Dendritic cell treated with granulocyte-macrophage colony-stimulating factor and Interleukin-4, amounts not matched to agents 40 ng/mL and 50 ng/mL, for 4 days (primary cell): Measurements from ENCODE around the gene MOB2.
"Not testable (repeated sequence)": the region's sequence is repeated elsewhere in the genome, so short reads cannot be mapped to it uniquely, and the experiment has no call there.

Experiments
- H3K27ac Mint-ChIP-seq: one replicate; pipeline ENCODE4 v1.8.0; 2022; ENCODE audit warnings: mild to moderate bottlenecking, mixed read lengths
- H3K27me3 Mint-ChIP-seq: one replicate; pipeline ENCODE4 v1.8.0; 2022; ENCODE audit warnings: mild to moderate bottlenecking, mixed read lengths
- H3K36me3 Mint-ChIP-seq: one replicate; pipeline ENCODE4 v1.8.0; 2022; ENCODE audit warnings: low read depth, mixed read lengths
- H3K4me1 Mint-ChIP-seq: one replicate; pipeline ENCODE4 v1.8.0; 2022; ENCODE audit warnings: low read depth, mixed read lengths
- H3K4me3 Mint-ChIP-seq: one replicate; pipeline ENCODE4 v1.8.0; 2022; ENCODE audit warnings: mild to moderate bottlenecking, moderate library complexity, mixed read lengths
- H3K9me3 Mint-ChIP-seq: one replicate; pipeline ENCODE4 v1.8.0; 2022; ENCODE audit warnings: mixed read lengths
- intact Hi-C: fragments of 100-400 bp; cut with micrococcal nuclease; formaldehyde crosslinking; loops from one replicate; pipeline ENCODE4 v1.15.0; 2022

MOB2 gene

GRCh38 chr11:1440066-1440465 is 46.5 kb downstream of the MOB2 start:
- H3K36me3 Mint-ChIP-seq = no peaks in the 10 kb centered on the region
- no peaks in the 10 kb centered on the region for H3K9me3 Mint-ChIP-seq
- intact Hi-C loops = no loop called here
- no peaks in the 10 kb centered on the region for H3K27me3 Mint-ChIP-seq
- H3K4me1 Mint-ChIP-seq = no peaks in the 10 kb centered on the region
- H3K4me3 Mint-ChIP-seq = no peak overlapping the region
- no peak overlapping the region for H3K27ac Mint-ChIP-seq

- Mint-ChIP-seq H3K36me3 (no peaks in the 10 kb centered on the region), H3K4me3 (no peak overlapping the region), H3K27me3 (peaks cover 1% of the 10 kb centered on the region), H3K9me3 (no peaks in the 10 kb centered on the region), H3K4me1 (no peaks in the 10 kb centered on the region), H3K27ac (no peak overlapping the region)
- intact Hi-C loops = no loop called here
Measured at GRCh38 chr11:1439341-1439740, 47.2 kb downstream of the MOB2 start.

- intact Hi-C loops = no loop called here
- Mint-ChIP-seq H3K27ac (no peak overlapping the region), H3K9me3 (no peaks in the 10 kb centered on the region), H3K27me3 (peaks cover 1% of the 10 kb centered on the region), H3K4me1 (no peaks in the 10 kb centered on the region), H3K36me3 (no peaks in the 10 kb centered on the region), H3K4me3 (no peak overlapping the region)
Measured at GRCh38 chr11:1438967-1439330, 47.6 kb downstream of the MOB2 start.

GRCh38 chr11:1438261-1438966 is 48.2 kb downstream of the MOB2 start:
- intact Hi-C loops = no loop called here
- Mint-ChIP-seq H3K36me3 (no peaks in the 10 kb centered on the region), H3K4me1 (no peaks in the 10 kb centered on the region), H3K9me3 (no peaks in the 10 kb centered on the region), H3K27ac (no peak overlapping the region), H3K27me3 (peaks cover 1% of the 10 kb centered on the region), H3K4me3 (no peak overlapping the region)

- Mint-ChIP-seq H3K36me3 (no peaks in the 10 kb centered on the region), H3K27ac (no peak overlapping the region), H3K9me3 (no peaks in the 10 kb centered on the region), H3K4me3 (no peak overlapping the region), H3K27me3 (peaks cover 1% of the 10 kb centered on the region), H3K4me1 (no peaks in the 10 kb centered on the region)
- intact Hi-C loops = no loop called here
Measured at GRCh38 chr11:1437500-1437899, 49.1 kb downstream of the MOB2 start.

GRCh38 chr11:1436468-1437039 is 50.0 kb downstream of the MOB2 start:
- H3K4me1 Mint-ChIP-seq = no peaks in the 10 kb centered on the region
- intact Hi-C loops = no loop called here
- no peak overlapping the region for H3K4me3 Mint-ChIP-seq

GRCh38 chr11:1435820-1436467 is 50.6 kb downstream of the MOB2 start:
- Mint-ChIP-seq H3K4me3 (no peak overlapping the region), H3K36me3 (no peaks in the 10 kb centered on the region), H3K4me1 (no peaks in the 10 kb centered on the region), H3K27me3 (peaks cover 1% of the 10 kb centered on the region), H3K27ac (no peak overlapping the region), H3K9me3 (no peaks in the 10 kb centered on the region)
- intact Hi-C loops = no loop called here

More at GRCh38 chr11:1436468-1437039, 50.0 kb downstream of the MOB2 start:
- no peak overlapping the region for H3K27ac Mint-ChIP-seq
- peaks cover 1% of the 10 kb centered on the region for H3K27me3 Mint-ChIP-seq
- H3K36me3 Mint-ChIP-seq = no peaks in the 10 kb centered on the region
- no peaks in the 10 kb centered on the region for H3K9me3 Mint-ChIP-seq

- H3K9me3 Mint-ChIP-seq, H3K36me3 Mint-ChIP-seq, intact Hi-C loops, H3K27ac Mint-ChIP-seq, H3K4me1 Mint-ChIP-seq, H3K27me3 Mint-ChIP-seq, H3K4me3 Mint-ChIP-seq: not testable (repeated sequence)
Measured at GRCh38 chr11:1435479-1435819, 51.1 kb downstream of the MOB2 start.

- no peak overlapping the region for H3K27ac Mint-ChIP-seq
- H3K27me3 Mint-ChIP-seq = peaks cover 1% of the 10 kb centered on the region
- peaks cover 2% of the 10 kb centered on the region for H3K9me3 Mint-ChIP-seq
- intact Hi-C loops = no loop called here
- H3K4me3 Mint-ChIP-seq = no peak overlapping the region
- no peaks in the 10 kb centered on the region for H3K36me3 Mint-ChIP-seq
- H3K4me1 Mint-ChIP-seq = no peaks in the 10 kb centered on the region
Measured at GRCh38 chr11:1433977-1434640, 52.5 kb downstream of the MOB2 start.

- Mint-ChIP-seq H3K4me3 (no peak overlapping the region), H3K4me1 (no peaks in the 10 kb centered on the region), H3K9me3 (peaks cover 7% of the 10 kb centered on the region), H3K27ac (no peak overlapping the region), H3K36me3 (no peaks in the 10 kb centered on the region), H3K27me3 (peaks cover 1% of the 10 kb centered on the region)
- intact Hi-C loops = no loop called here
Measured at GRCh38 chr11:1433568-1433967, 53.0 kb downstream of the MOB2 start.

GRCh38 chr11:1428762-1429316 is 57.7 kb downstream of the MOB2 start:
- no peaks in the 10 kb centered on the region for H3K4me1 Mint-ChIP-seq
- H3K36me3 Mint-ChIP-seq = no peaks in the 10 kb centered on the region

GRCh38 chr11:1425439-1425838 is 61.1 kb downstream of the MOB2 start:
- no peaks in the 10 kb centered on the region for H3K36me3 Mint-ChIP-seq
- intact Hi-C loops = no loop called here
- H3K4me3 Mint-ChIP-seq = no peak overlapping the region
- H3K27ac Mint-ChIP-seq = no peak overlapping the region
- peaks cover 7% of the 10 kb centered on the region for H3K9me3 Mint-ChIP-seq
- no peaks in the 10 kb centered on the region for H3K27me3 Mint-ChIP-seq
- H3K4me1 Mint-ChIP-seq = no peaks in the 10 kb centered on the region

More at GRCh38 chr11:1428762-1429316, 57.7 kb downstream of the MOB2 start:
- Mint-ChIP-seq H3K27me3 (no peaks in the 10 kb centered on the region), H3K27ac (no peak overlapping the region), H3K4me3 (no peak overlapping the region), H3K9me3 (peaks cover 7% of the 10 kb centered on the region)
- intact Hi-C loops = no loop called here

GRCh38 chr11:1425006-1425405 is 61.6 kb downstream of the MOB2 start:
- Mint-ChIP-seq H3K27ac (no peak overlapping the region), H3K27me3 (no peaks in the 10 kb centered on the region), H3K36me3 (no peaks in the 10 kb centered on the region), H3K9me3 (peaks cover 7% of the 10 kb centered on the region), H3K4me1 (no peaks in the 10 kb centered on the region), H3K4me3 (no peak overlapping the region)
- intact Hi-C loops = no loop called here

GRCh38 chr11:1423406-1423805 is 63.2 kb downstream of the MOB2 start:
- intact Hi-C loops, H3K27me3 Mint-ChIP-seq, H3K36me3 Mint-ChIP-seq, H3K4me3 Mint-ChIP-seq, H3K27ac Mint-ChIP-seq, H3K4me1 Mint-ChIP-seq: not testable (repeated sequence)
- peaks cover 16% of the 10 kb centered on the region for H3K9me3 Mint-ChIP-seq
